Effector memory CD4-positive, alpha-beta T cell (primary cell): ENCODE measurements around the gene CRABP2.
A peak's percentile ranks its signal among the peaks of the same experiment; 100 is the strongest.

Experiments
- DNase-seq, 3 donors: peaks; one replicate each; pipeline ENCODE4 v3.0.0-alpha.2; 2020
- H3K27ac ChIP-seq: 2 replicates; pipeline ENCODE4 v1.7.0; 2013; ENCODE audit warnings: mild to moderate bottlenecking, low read length, moderate library complexity; ENCODE audit not compliant: insufficient read depth, poor library complexity, severe bottlenecking
- H3K27me3 ChIP-seq: replicated peaks from 2 replicates; pipeline ENCODE4 v1.7.0; 2013; ENCODE audit warnings: mild to moderate bottlenecking, low read length; ENCODE audit not compliant: insufficient read depth, control insufficient read depth, poor library complexity, severe bottlenecking
- H3K36me3 ChIP-seq: 2 replicates; pipeline ENCODE4 v1.7.0; 2013; ENCODE audit warnings: mild to moderate bottlenecking, low read length, moderate library complexity; ENCODE audit not compliant: control insufficient read depth, insufficient read depth
- H3K4me1 ChIP-seq: 2 replicates; pipeline ENCODE4 v1.7.0; 2013; ENCODE audit warnings: low read length, mild to moderate bottlenecking; ENCODE audit not compliant: control insufficient read depth, insufficient read depth, poor library complexity, severe bottlenecking
- H3K4me3 ChIP-seq: 2 replicates; pipeline ENCODE4 v1.7.0; 2013; ENCODE audit warnings: low read length, low read depth, mild to moderate bottlenecking; ENCODE audit not compliant: insufficient read depth, poor library complexity, severe bottlenecking
- H3K9me3 ChIP-seq: 2 replicates; pipeline ENCODE4 v1.7.0; 2013; ENCODE audit warnings: mild to moderate bottlenecking, low read length, moderate library complexity; ENCODE audit not compliant: control insufficient read depth

The CRABP2 gene

DNA sequence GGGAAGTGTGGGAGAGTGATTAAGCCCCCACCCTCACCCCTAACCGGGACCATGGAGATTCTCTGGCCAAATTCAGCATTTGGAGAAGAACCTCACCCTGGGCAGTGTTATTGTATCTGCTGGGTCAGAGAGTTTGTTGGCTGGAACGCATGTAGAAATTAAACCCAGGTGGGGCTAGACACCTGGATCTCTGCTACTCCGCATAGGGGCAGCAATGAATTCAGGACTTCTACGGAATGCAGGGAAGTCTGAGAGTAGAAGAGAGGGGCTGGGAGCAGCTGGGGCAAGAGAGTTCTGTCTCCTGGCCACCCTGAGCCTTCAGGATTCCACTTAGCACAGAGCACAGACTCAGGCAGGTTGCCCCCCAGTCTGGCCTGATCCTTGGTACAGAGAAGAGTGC, 3.6 kb upstream of the CRABP2 start:
- no peak overlapping the region for H3K4me3 ChIP-seq
- DNase-seq, result no peak
- no peak overlapping the region for H3K27ac ChIP-seq
- H3K36me3 ChIP-seq, result no peaks in the 10 kb centered on the region
- peaks cover 6% of the 10 kb centered on the region for H3K27me3 ChIP-seq
- H3K9me3 ChIP-seq, result no peaks in the 10 kb centered on the region
- peaks cover 28% of the 10 kb centered on the region for H3K4me1 ChIP-seq

DNA sequence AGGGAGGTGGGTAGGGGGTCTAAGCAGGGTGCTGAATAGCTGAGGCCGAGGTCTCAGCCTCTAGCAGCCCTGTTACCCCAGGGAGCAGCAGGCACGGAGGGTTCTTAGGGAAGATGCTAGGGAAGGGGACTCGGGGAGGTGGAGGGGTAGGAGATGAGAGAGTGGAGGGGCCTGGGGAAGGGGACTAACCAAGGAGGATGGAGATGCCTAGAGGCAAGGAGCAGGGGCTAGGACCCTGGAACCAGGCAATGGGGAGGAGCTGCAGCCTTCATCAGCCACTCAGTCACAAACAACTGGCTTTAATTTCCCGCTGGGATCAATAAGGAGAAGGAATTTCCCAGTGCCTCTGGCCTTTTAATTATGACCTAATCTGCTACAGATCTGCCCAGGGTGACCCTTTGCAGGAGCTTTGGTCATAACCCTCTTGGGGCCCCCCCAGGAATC, 2.9 kb upstream of the CRABP2 start:
- no peak for DNase-seq
- no peak overlapping the region for H3K4me3 ChIP-seq
- H3K4me1 ChIP-seq, result peaks cover 28% of the 10 kb centered on the region
- H3K9me3 ChIP-seq, result no peaks in the 10 kb centered on the region
- H3K36me3 ChIP-seq, result no peaks in the 10 kb centered on the region
- no peak overlapping the region for H3K27ac ChIP-seq
- peaks cover 12% of the 10 kb centered on the region for H3K27me3 ChIP-seq

DNA sequence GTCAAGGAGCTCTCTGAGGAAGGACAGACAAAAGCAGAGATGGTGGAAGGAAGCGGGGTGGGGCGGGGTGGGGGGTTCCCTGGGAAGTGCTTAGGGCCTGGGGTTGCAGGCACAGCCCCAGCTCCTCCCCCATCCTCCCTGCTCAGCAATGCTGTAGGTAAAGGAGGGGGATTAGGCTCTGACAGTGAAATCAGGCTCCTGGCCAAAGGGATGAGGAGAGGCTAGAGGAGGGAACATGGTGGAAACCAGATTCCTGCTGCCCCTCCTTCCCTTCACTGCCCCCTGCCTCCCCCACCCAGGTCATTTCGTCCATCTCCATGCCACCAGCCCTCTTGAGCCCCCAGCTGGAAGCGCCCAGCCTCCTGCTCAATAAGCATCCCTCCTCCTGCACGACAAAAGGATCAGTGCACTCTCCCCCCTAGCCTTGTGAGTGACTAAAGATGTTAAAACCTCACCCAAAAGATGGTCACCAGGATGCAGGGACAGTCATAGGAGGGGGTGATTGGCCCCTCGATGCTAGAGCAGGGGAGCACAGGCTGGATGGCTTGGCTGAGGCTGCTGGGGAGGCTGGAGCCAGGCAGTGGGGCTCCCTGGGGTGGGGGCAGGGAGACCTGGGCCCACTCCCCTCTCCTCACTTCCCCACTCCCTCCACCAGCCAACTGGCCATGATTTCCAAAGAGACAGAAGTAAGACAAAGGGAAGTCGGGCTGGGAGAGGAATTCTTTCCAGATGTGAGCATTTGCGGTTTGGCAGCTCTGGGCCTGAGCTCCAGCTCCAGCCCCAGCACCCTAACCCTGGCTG, 2.2 kb upstream of the CRABP2 start:
- peaks cover 28% of the 10 kb centered on the region for H3K4me1 ChIP-seq
- no peaks in the 10 kb centered on the region for H3K36me3 ChIP-seq
- no peaks in the 10 kb centered on the region for H3K9me3 ChIP-seq
- no peak overlapping the region for H3K27ac ChIP-seq
- no peak for DNase-seq
- H3K4me3 ChIP-seq, result no peak overlapping the region
- H3K27me3 ChIP-seq, result peaks cover 17% of the 10 kb centered on the region

DNA sequence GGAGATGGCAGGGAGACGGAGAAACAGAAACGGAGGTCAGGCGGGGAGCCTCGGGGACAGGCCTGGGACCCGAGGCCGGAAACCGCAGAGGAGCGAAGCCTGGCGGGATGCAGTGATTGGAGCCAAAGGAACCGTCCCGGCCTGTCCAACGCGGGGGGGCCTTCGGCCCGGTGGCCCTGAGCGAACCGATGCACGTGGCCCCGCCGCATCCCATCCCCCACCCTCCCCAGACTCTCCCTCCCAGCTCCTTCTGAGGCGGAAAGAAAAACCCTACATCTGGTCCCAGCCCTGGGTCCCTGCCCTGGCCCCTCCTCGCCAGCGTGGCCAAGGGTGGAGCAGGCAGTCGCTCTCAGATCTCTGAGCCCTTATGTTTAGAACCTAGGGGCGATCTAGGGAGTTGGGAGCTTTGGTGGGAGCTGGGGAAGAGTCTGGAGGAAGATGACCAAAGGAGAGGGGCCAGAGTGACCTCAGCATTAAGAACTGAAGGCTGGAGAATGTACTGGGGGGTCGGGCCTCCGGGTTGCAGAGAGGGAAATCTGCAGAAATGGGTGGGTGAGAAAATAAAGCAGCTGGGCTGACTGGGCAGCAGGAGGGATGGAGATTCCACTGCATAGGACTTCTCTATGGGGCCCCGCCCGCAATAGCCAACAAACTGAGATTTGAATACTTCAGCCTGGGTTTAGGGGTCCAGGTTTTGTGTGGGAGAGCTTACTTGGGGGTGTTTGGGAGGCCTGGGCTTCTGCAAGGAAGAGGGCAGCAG, 1.5 kb upstream of the CRABP2 start:
- Histone ChIP-seq H3K27ac (peak overlapping the region; percentile 63), H3K27me3 (peaks cover 17% of the 10 kb centered on the region), H3K4me1 (peaks cover 28% of the 10 kb centered on the region), H3K9me3 (no peaks in the 10 kb centered on the region), H3K4me3 (peak overlapping the region; percentile 87), H3K36me3 (no peaks in the 10 kb centered on the region)
- DNase-seq, result peak in 1 of 3 donors; percentile 12

DNA sequence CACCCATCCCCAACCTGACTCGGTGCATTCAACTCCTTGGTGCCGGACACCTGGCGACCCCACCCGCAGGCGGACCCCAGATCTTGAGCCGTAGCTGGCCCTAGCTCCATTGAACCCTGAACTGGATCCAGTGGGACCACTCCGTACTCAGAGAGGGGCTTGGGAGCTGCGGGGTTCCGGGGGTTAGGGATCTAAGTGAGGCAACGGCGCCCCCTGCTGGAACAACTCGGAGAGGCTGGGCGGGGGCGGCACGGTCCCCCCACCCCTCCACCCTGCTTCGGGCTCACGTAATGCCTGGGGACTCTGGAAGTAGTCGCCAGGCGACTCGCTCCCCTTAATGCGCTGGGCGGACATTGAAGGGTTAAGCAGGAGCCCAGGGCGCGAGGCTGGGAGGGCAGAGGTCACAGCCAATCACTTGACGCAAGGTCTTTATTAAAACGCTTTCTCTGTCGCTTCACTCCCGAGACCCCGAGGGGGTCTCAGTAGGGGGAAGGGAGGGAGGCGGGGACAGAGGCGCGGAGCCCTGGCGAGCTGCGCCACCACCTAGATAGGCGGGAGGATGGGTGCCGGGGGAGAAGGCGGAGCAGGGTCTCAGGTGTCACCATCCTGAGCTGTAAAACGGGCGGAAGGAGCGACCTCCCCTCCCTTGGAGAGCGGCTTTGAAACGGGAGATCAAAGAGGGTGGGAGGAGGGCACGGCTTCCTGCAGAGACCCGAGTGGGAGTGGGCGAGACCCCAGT, 704 bp upstream of the CRABP2 start:
- Histone ChIP-seq H3K9me3 (no peaks in the 10 kb centered on the region), H3K36me3 (no peaks in the 10 kb centered on the region), H3K4me3 (peak overlapping the region; percentile 87), H3K27ac (peak overlapping the region; percentile 63), H3K27me3 (peaks cover 17% of the 10 kb centered on the region), H3K4me1 (peaks cover 28% of the 10 kb centered on the region)
- DNase-seq, result peak; percentile 43 to 60 (median 49)

DNA sequence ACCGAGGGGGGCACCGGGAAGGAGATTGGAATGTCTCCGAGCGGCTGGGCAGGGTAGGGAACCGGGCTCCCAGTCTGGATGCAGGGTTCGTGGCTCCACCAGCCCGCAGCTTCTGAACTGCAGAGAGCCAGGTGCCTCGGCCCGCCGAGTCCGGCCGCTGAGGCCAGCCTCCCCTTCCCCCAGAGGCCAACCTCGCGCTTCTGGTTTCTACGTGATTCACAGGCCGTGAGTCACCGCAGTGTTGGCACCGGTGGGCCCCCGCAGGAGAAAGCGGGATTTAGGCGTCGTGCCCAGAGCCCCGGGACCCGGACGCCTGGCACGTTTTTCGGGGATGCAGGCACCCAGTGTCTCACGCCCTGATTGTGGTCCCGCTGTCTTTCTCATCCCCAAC, 458 bp downstream of the CRABP2 start:
- Histone ChIP-seq H3K36me3 (no peaks in the 10 kb centered on the region), H3K4me1 (peaks cover 28% of the 10 kb centered on the region), H3K27ac (no peak overlapping the region), H3K27me3 (peaks cover 17% of the 10 kb centered on the region), H3K4me3 (peak overlapping the region; percentile 87), H3K9me3 (no peaks in the 10 kb centered on the region)
- peak in 1 of 3 donors; percentile 23 for DNase-seq

DNA sequence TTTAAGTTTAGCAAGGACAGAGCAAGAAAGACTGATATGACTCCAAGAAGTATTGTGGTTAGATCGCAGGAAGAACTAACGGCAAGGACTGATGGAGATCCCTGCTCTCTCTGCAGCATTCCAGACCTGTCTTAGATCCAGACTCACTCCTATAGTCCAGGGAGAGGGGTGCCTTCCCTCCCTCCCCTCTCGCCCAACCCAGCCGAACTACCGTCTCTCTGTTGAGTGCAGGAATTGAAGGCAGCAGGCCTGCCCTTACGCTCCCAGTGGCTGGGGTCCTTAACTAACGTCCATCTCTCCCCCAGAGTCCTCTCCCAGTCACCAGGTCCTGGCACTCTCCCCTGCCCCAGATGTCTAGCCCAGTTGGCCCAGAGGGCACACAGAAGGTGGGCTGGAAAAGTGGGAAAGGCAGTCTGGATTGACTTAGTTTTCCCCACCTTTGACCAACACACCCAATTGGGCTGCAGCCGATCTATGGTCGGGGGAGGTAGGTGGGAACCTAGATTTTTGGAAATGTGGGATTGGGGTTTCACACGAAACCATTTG, 1.1 kb downstream of the CRABP2 start:
- peak overlapping the region; percentile 87 for H3K4me3 ChIP-seq
- no peaks in the 10 kb centered on the region for H3K36me3 ChIP-seq
- peaks cover 28% of the 10 kb centered on the region for H3K4me1 ChIP-seq

DNA sequence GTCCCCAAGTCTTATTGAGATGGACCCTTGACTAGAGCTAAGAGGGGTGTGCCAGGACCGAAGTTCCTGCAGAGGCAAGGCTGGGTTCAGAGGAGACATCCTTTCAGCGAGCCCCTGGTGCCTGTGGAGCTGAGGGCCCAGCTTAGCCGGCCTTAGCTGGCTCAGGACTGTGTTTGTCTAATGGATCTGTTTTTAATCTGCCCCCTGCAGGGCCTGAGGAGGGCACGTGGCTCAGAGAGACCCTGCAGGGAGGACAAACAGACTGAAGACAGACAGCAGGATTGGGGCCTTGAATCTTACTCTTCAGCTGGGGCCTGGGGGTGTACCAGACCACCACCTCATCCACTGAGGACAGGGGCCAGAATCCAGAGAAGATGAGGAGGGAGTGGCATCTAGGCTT, 1.6 kb downstream of the CRABP2 start:
- Histone ChIP-seq H3K27ac (no peak overlapping the region), H3K4me1 (peaks cover 28% of the 10 kb centered on the region), H3K36me3 (no peaks in the 10 kb centered on the region), H3K4me3 (no peak overlapping the region), H3K27me3 (peaks cover 17% of the 10 kb centered on the region), H3K9me3 (no peaks in the 10 kb centered on the region)
- DNase-seq, result no peak

More for the DNA sequence above, 1.1 kb downstream of the CRABP2 start:
- H3K9me3 ChIP-seq, result no peaks in the 10 kb centered on the region
- H3K27ac ChIP-seq, result no peak overlapping the region
- peaks cover 17% of the 10 kb centered on the region for H3K27me3 ChIP-seq
- DNase-seq, result no peak

DNA sequence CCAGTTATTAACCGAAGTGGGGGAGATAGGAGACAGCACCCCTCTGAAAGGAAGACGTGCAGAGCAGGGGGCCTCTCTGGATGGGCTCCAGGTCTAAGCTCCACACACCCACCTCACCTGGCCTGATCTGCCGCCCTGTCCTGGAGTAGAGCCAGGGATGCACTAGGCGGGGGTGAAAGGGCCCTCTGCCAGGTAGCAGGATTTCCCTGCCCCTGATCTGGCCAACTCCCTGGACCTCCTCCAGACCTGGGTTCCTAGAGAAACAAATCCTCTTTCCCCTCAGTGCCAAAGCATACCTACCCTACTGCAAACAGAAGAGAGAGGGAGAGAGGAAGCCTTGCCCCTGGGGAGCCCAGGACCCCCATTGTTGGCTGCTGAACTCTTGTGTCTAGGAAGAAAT, 2.0 kb downstream of the CRABP2 start:
- no peak overlapping the region for H3K4me3 ChIP-seq
- peaks cover 17% of the 10 kb centered on the region for H3K27me3 ChIP-seq

More for the DNA sequence above, 2.0 kb downstream of the CRABP2 start:
- Histone ChIP-seq H3K36me3 (no peaks in the 10 kb centered on the region), H3K4me1 (peaks cover 28% of the 10 kb centered on the region), H3K27ac (no peak overlapping the region), H3K9me3 (no peaks in the 10 kb centered on the region)
- no peak for DNase-seq
